PFSK-1 (cell line): ENCODE results near the gene PRELID3B.

Source experiments
- POLR2AphosphoS5 ChIP-seq: IDR thresholded peaks from 2 replicates; pipeline ENCODE4 v1.6.1; 2012; ENCODE audit warnings: low read depth, mild to moderate bottlenecking, control low read depth, low read length, moderate library complexity
- TAF1 ChIP-seq: IDR thresholded peaks from 2 replicates; pipeline ENCODE4 v1.6.1; 2012; ENCODE audit warnings: low read length, control low read depth, borderline replicate concordance; ENCODE audit not compliant: insufficient read depth

GRCh38 chr20:59068534-59068933 lies 25.9 kb upstream of the PRELID3B start:
- no peak for TF ChIP-seq POLR2AphosphoS5
- no peak for TF ChIP-seq TAF1
